ENCODE results near the gene NSUN2.

The NSUN2 gene

DNA sequence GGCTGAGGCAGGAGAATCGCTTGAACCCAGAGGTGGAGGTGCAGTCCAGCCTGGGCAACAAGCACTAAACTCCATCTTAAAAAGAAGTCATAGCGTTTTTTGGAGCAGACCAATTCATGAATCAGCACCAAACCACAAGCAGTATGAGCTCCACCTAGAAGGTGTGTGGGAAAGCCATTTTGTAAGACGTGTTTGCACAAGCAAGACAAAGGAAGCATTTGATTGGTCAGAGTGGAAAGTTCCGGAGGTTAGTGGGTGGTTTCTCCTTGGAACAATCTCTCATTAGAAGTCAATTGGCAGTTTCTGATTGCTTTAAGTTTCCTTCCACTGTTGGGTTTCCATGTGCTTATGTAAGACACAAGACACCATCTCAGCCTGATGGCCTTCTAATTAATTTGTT lies 5.4 kb upstream of the NSUN2 start:
- DNase-seq, result no peak
- H3K36me3 Mint-ChIP-seq (ENCODE audit: low read depth), result no peaks in the 10 kb centered on the region
- H3K27me3 Mint-ChIP-seq (ENCODE audit: low read depth, poor library complexity), result no peaks in the 10 kb centered on the region
- peaks cover 30% of the 10 kb centered on the region for H3K4me1 Mint-ChIP-seq
- H3K9me3 Mint-ChIP-seq, result no peaks in the 10 kb centered on the region
- H3K27ac Mint-ChIP-seq, result no peak overlapping the region
- H3K4me3 Mint-ChIP-seq, result no peak overlapping the region
- TF ChIP-seq, protein P1, sequence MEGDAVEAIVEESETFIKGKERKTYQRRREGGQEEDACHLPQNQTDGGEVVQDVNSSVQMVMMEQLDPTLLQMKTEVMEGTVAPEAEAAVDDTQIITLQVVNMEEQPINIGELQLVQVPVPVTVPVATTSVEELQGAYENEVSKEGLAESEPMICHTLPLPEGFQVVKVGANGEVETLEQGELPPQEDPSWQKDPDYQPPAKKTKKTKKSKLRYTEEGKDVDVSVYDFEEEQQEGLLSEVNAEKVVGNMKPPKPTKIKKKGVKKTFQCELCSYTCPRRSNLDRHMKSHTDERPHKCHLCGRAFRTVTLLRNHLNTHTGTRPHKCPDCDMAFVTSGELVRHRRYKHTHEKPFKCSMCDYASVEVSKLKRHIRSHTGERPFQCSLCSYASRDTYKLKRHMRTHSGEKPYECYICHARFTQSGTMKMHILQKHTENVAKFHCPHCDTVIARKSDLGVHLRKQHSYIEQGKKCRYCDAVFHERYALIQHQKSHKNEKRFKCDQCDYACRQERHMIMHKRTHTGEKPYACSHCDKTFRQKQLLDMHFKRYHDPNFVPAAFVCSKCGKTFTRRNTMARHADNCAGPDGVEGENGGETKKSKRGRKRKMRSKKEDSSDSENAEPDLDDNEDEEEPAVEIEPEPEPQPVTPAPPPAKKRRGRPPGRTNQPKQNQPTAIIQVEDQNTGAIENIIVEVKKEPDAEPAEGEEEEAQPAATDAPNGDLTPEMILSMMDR (IDR thresholded peaks at IDR 0.05), result no peak

DNA sequence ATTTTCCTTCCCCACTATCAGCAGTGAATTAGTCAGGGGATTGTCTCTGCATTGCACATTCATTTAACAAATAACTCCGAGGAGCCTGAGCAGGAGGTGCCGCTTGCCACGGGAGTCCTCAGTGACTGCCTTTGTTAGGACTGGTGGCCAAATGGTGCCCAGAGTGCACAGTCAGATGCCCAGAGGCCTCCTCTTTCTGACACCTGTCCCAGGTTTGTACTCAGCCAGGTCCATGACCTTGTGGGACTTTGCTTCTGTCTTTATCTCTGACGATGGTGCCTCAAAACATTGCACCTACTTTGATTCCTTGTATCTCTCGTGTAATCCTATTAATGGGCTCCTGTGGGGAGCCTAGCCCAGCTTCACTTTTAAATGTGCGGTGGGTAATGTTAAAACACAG lies 4.7 kb upstream of the NSUN2 start:
- Mint-ChIP-seq H3K27me3 (ENCODE audit: low read depth, poor library complexity) (no peaks in the 10 kb centered on the region), H3K36me3 (ENCODE audit: low read depth) (no peaks in the 10 kb centered on the region), H3K27ac (peak overlapping the region; percentile 64), H3K4me1 (peaks cover 30% of the 10 kb centered on the region), H3K9me3 (no peaks in the 10 kb centered on the region), H3K4me3 (peak overlapping the region; percentile 3)
- TF ChIP-seq, protein P1 (IDR thresholded peaks at IDR 0.05), result no peak
- no peak for DNase-seq

DNA sequence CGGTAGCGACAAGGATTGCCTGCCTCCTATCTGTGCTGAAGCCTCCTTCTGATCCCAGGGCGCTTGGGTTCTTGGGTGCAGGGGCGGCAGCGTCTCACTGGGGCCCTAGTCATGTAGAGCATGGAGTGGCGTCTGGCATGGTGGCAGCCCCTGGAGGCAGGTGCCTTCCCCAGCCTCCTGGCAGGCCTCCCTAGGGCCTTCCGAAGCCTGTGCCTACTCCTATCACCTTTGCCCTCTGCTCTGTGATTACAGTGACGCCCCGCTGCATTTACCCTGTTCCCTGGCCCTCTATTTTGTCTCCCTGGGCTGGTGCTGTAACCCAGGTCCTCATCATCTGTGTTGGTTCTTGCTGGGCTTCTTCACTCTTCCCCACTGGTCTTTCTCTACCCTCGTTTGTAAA lies 4.2 kb upstream of the NSUN2 start:
- H3K4me1 Mint-ChIP-seq, result peaks cover 36% of the 10 kb centered on the region
- H3K27me3 Mint-ChIP-seq (ENCODE audit: low read depth, poor library complexity), result peaks cover 3% of the 10 kb centered on the region
- peak overlapping the region; percentile 64 for H3K27ac Mint-ChIP-seq
- peak overlapping the region; percentile 3 for H3K4me3 Mint-ChIP-seq
- TF ChIP-seq, protein P1 (IDR thresholded peaks at IDR 0.05), result no peak
- H3K36me3 Mint-ChIP-seq (ENCODE audit: low read depth), result peaks cover 4% of the 10 kb centered on the region
- H3K9me3 Mint-ChIP-seq, result no peaks in the 10 kb centered on the region
- DNase-seq, result no peak

DNA sequence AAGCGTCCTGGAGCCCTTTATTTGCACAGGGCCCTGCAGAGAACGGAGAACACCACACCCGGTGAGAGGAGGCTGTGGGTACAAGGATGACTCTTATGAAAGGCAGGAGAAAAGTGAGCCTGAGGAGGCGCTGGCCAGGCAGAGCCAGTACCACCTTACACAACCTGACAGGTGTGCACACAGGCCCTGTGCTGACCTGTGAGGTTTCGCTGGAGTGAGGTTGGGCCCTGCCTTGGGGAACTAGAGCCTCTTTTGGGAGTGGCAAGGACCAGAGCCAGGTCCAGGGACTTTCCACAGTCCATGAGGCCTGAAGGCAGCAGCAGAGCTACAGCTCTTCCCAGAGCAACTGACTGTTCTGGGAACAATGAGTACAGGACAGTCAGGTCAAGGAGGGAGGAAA lies 3.4 kb upstream of the NSUN2 start:
- no peaks in the 10 kb centered on the region for H3K9me3 Mint-ChIP-seq

DNA sequence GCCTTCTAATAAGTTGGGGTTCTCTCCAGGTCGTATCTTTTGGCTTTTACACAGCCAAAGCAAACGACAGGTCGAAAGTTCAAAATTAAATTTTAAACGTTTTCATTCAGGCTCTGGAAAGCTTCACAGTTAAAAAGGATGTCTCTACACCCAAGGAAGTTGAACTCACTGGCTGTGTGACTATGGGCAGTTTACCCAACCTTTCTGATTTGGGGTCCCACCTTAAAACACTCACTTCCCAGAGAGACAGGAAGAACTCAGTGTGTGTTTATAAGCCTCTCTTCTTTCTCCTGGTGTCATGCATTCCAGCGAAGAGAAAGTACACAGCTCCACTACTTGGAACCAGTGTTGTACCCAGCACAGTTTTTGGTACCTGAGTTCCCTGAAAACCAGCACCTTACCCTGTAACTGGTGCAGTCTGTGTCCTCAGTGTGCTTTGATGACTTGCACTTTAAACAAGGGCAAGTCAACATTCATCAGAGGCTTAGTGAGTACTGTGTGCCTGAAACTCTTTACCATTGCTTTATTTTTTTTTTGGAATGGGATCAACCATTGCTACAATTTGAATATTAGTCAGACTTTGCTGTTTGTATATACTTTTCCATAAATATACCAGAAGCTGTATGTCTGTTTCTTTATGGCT lies 2.1 kb upstream of the NSUN2 start:
- TF ChIP-seq, protein P1 (IDR thresholded peaks at IDR 0.05), result no peak
- H3K4me1 Mint-ChIP-seq, result peaks cover 39% of the 10 kb centered on the region
- H3K27me3 Mint-ChIP-seq (ENCODE audit: low read depth, poor library complexity), result peaks cover 3% of the 10 kb centered on the region
- DNase-seq, result no peak
- peak overlapping the region; percentile 99 for H3K4me3 Mint-ChIP-seq
- no peak overlapping the region for H3K27ac Mint-ChIP-seq
- H3K36me3 Mint-ChIP-seq (ENCODE audit: low read depth), result peaks cover 19% of the 10 kb centered on the region
- no peaks in the 10 kb centered on the region for H3K9me3 Mint-ChIP-seq

More for the DNA sequence above, 3.4 kb upstream of the NSUN2 start:
- DNase-seq, result no peak
- Mint-ChIP-seq H3K4me1 (peaks cover 40% of the 10 kb centered on the region), H3K4me3 (no peak overlapping the region), H3K36me3 (ENCODE audit: low read depth) (peaks cover 7% of the 10 kb centered on the region), H3K27me3 (ENCODE audit: low read depth, poor library complexity) (peaks cover 3% of the 10 kb centered on the region), H3K27ac (no peak overlapping the region)
- TF ChIP-seq, protein P1 (IDR thresholded peaks at IDR 0.05), result no peak

DNA sequence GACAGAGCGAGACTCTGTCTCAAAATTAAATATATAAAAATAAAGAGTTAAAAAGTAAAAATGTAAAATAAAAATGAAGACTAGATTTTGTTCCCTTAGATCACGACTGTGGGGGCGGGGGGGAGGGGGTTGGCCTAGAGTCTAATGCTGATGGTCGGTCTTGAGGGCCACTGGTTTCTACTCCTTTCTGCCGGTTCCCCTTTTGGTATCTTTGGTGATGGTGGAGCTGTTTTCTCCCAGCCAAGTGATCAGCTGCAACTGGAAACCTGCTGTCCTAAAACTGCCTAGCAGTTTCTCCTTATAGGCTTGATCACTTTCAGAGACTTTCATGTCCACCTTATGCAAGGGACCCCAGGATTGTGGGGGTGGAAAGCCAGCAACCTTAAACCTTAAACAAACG lies 1.5 kb upstream of the NSUN2 start:
- DNase-seq, result no peak

More for the DNA sequence above, 1.5 kb upstream of the NSUN2 start:
- peaks cover 39% of the 10 kb centered on the region for H3K4me1 Mint-ChIP-seq
- H3K27ac Mint-ChIP-seq, result peak overlapping the region; percentile 61
- TF ChIP-seq, protein P1 (IDR thresholded peaks at IDR 0.05), result no peak
- peak overlapping the region; percentile 99 for H3K4me3 Mint-ChIP-seq
- peaks cover 3% of the 10 kb centered on the region for H3K27me3 Mint-ChIP-seq (ENCODE audit: low read depth, poor library complexity)
- H3K36me3 Mint-ChIP-seq (ENCODE audit: low read depth), result peaks cover 25% of the 10 kb centered on the region
- no peaks in the 10 kb centered on the region for H3K9me3 Mint-ChIP-seq

All from nephron progenitor cell (in vitro differentiated cells).